GM18951 (cell line): ENCODE data around the gene ZBTB7C.

ENCODE experiments used
- POLR2A ChIP-seq: IDR thresholded peaks from 4 replicates; pipeline ENCODE4 v1.6.1; 2011; ENCODE audit warnings: mild to moderate bottlenecking; ENCODE audit not compliant: insufficient read length, insufficient read depth; ENCODE audit errors: extremely low read depth
- in situ Hi-C: fragments of 300-500 bp; cut with MboI; formaldehyde crosslinking; loops from one replicate; pipeline ENCODE4 v1.12.0; 2022; ENCODE audit warnings: low sequenced_read_pairs, mixed read lengths, inconsistent platforms; ENCODE audit not compliant: unreplicated experiment

Gene ZBTB7C

GRCh38 chr18:48100651-48101165, 308.5 kb downstream of the ZBTB7C start:
- TF ChIP-seq POLR2A: no peak
- in situ Hi-C loops: no loop called here

GRCh38 chr18:48100165-48100575, 309.0 kb downstream of the ZBTB7C start:
- no peak for TF ChIP-seq POLR2A
- in situ Hi-C loops: no loop called here

GRCh38 chr18:48099481-48100164, 309.6 kb downstream of the ZBTB7C start:
- TF ChIP-seq POLR2A: no peak
- in situ Hi-C loops: no loop called here

- no peak for TF ChIP-seq POLR2A
- in situ Hi-C loops: no loop called here
These were observed 310.6 kb downstream of the ZBTB7C start for GRCh38 chr18:48098538-48098937.

GRCh38 chr18:48098007-48098406, 311.2 kb downstream of the ZBTB7C start:
- in situ Hi-C loops: no loop called here
- TF ChIP-seq POLR2A: no peak

DNA sequence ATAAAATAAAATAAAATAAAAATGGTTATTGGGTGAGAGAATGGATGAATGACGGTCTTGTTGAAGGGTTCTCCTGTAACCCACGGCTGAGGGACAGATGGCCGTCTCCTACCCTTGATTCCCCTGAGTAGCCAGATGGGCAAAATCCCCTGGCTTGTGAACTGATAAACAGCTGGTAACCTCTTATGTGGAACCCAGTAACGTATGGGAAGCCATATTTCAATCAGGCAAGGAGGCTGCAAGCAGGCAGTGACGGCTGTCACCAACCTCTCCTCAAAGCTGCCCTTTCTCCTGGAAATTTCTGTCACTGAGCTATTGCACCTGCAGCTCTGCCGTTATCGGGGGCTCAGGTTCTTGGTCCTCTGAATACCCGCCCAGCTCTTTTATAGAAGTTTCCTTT, 313.5 kb downstream of the ZBTB7C start:
- TF ChIP-seq POLR2A: no peak
- in situ Hi-C loops: no loop called here

- no peak for TF ChIP-seq POLR2A
- in situ Hi-C loops: no loop called here
These were observed 316.1 kb downstream of the ZBTB7C start for GRCh38 chr18:48093104-48093503.

- no peak for TF ChIP-seq POLR2A
- in situ Hi-C loops: no loop called here
These were observed 317.2 kb downstream of the ZBTB7C start for GRCh38 chr18:48091869-48092497.

DNA sequence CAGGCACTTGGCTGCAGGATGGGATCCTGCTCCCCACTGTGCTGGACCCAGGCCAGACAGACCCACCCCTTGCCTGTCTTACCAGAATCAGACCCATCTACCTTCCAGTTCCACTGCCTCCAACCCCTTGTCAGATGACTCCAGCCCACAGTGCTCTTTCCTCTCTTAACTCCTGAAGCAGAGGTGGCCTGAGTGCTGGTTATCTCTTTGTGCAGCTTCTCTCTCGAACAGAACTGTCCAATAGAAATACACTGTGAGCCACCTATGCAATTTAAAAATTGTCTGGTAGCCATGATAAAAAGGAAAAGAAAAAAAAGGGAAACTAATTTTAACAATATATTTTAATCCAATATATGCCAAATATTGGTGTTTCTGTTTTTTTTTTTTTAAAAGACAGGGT, 318.5 kb downstream of the ZBTB7C start:
- in situ Hi-C loops: no loop called here
- no peak for TF ChIP-seq POLR2A

- in situ Hi-C loops: no loop called here
- TF ChIP-seq POLR2A: no peak
These were observed 319.2 kb downstream of the ZBTB7C start for GRCh38 chr18:48090021-48090420.

DNA sequence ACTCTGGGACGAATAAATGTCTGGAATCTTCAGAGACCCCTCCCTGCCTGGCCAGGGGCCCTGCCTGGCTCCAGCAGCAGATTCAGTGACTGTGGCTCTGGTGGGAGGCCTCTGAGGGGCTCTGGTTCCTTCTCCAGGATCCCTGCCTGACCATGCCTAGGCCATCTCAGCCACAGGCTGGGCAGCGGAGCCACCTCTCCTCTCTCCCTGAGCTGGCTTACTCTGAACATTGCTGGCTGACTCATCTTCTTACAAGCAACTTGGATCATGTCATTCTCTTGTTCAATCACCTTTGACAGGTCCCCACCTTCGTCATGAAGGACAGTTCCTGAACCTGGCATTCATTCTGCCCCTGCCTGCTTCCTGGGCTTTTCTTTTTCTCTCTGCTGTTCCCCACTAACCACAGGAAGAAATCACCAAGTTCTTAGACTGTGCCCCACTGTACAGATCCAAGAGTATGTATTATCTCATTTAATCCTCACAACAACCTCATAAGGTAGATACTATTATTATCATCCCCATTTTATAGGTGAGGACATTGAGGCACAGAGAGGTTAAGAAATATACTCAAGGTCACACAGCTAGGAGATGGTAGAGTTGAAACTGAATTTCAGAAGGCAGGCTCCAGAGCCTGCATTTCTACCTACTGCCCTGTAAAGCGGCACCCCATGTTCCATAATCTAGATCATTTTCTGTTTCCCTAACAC, 323.2 kb downstream of the ZBTB7C start:
- no peak for TF ChIP-seq POLR2A
- in situ Hi-C loops: no loop called here

DNA sequence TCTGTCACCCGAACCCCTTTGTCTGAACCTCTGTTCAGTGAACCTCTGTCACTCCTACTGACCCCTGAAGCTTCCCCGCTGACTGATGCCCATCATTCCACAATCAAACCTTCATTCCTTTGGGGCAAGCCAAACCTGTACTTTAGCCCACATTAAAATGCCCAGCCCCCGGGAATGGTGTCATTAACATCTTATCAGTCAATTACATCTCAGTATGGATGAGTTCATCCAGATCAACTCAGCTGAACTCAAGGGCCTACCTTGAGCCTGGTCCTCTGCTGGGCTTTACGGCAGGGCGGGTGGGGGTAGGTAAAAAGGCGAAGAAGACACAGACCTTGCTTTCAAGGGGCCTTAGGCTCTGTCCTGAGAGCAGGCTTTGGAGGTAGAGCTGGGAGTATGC, 324.3 kb downstream of the ZBTB7C start:
- TF ChIP-seq POLR2A: no peak
- in situ Hi-C loops: no loop called here

GRCh38 chr18:48084041-48084757, 325.0 kb downstream of the ZBTB7C start:
- no peak for TF ChIP-seq POLR2A
- in situ Hi-C loops: no loop called here
